SU-DHL-6 (cell line): ENCODE results near the gene ESRP2.

ENCODE experiments used
- H2AFZ ChIP-seq: fragments of 200-600 bp; sonication (generic); 2 replicates; pipeline ENCODE4 v1.6.1; 2014; ENCODE audit warnings: low read depth, mild to moderate bottlenecking, moderate library complexity, mixed read lengths, antibody characterized with exemption, low read length; ENCODE audit not compliant: severe bottlenecking
- H3F3A ChIP-seq: fragments of 200-600 bp; shearing (Covaris generic); 2 replicates; pipeline ENCODE4 v1.6.0; 2016; ENCODE audit warnings: antibody characterized with exemption, mild to moderate bottlenecking; ENCODE audit not compliant: insufficient read depth
- H3K27ac ChIP-seq: fragments of 200-600 bp; sonication (generic); 2 replicates; pipeline ENCODE4 v1.5.1; 2016; ENCODE audit warnings: low read depth, mild to moderate bottlenecking, low read length, moderate library complexity, mixed read lengths
- H3K27me3 ChIP-seq: fragments of 200-600 bp; sonication (generic), shearing (Covaris generic); 2 replicates; pipeline ENCODE4 v1.6.0; 2014; ENCODE audit warnings: mild to moderate bottlenecking, low read length
- H3K36me3 ChIP-seq: fragments of 200-600 bp; sonication (generic); 2 replicates; pipeline ENCODE4 v1.6.1; 2014; ENCODE audit warnings: mild to moderate bottlenecking, low read length, mixed read lengths
- H3K4me2 ChIP-seq: fragments of 300-600, 200-600 bp; shearing (Covaris generic), sonication (generic); 2 replicates; pipeline ENCODE4 v1.6.0; 2014; ENCODE audit warnings: low read length, low read depth, mild to moderate bottlenecking; ENCODE audit not compliant: poor library complexity, severe bottlenecking
- H3K4me3 ChIP-seq: fragments of 200-600 bp; sonication (generic); 2 replicates; pipeline ENCODE4 v1.5.1; 2014; ENCODE audit warnings: antibody characterized with exemption, low read length, mild to moderate bottlenecking, mixed read lengths; ENCODE audit not compliant: insufficient read depth, poor library complexity, severe bottlenecking
- H3K79me2 ChIP-seq: fragments of 200-600 bp; sonication (generic); 2 replicates; pipeline ENCODE4 v1.6.1; 2014; ENCODE audit warnings: mild to moderate bottlenecking, low read length, moderate library complexity; ENCODE audit not compliant: insufficient read depth
- H3K9ac ChIP-seq: fragments of 200-600 bp; sonication (generic); 2 replicates; pipeline ENCODE4 v1.7.0; 2014; ENCODE audit warnings: mild to moderate bottlenecking, low read length
- H3K9me2 ChIP-seq: fragments of 200-600 bp; sonication (generic); replicated peaks from 2 replicates; pipeline ENCODE4 v1.6.1; 2014; ENCODE audit warnings: low read length; ENCODE audit not compliant: insufficient read depth
- H3K9me3 ChIP-seq: fragments of 200-600 bp; sonication (generic); 2 replicates; pipeline ENCODE4 v1.6.1; 2014; ENCODE audit warnings: low read length, mixed read lengths; ENCODE audit not compliant: insufficient read depth
- H4K20me1 ChIP-seq: fragments of 200-600 bp; sonication (generic); 2 replicates; pipeline ENCODE4 v1.6.1; 2014; ENCODE audit warnings: low read depth, mild to moderate bottlenecking, antibody characterized with exemption, low read length, moderate library complexity, mixed read lengths
- CTCF ChIP-seq: fragments of 200-600 bp; sonication (generic); IDR thresholded peaks from one replicate; pipeline ENCODE4 v1.5.1; 2017; ENCODE audit warnings: antibody characterized with exemption, mild to moderate bottlenecking, low read length, moderate library complexity; ENCODE audit not compliant: insufficient read depth, poor library complexity, severe bottlenecking
- EZH2phosphoT487 ChIP-seq: fragments of 200-600 bp; sonication (generic), shearing (Covaris generic); conservative IDR thresholded peaks from 2 replicates; pipeline ENCODE4 v1.6.1; 2018; ENCODE audit warnings: mild to moderate bottlenecking, antibody characterized with exemption, low read length, moderate library complexity, mixed read lengths

Gene ESRP2

GRCh38 chr16:68186877-68187276, 49.0 kb downstream of the ESRP2 start:
- Histone ChIP-seq H3K9ac (no peak overlapping the region), H3K4me2 (no peak overlapping the region), H3K9me3 (no peaks in the 10 kb centered on the region), H3K27me3 (no peaks in the 10 kb centered on the region), H4K20me1 (no peaks in the 10 kb centered on the region), H3K27ac (no peak overlapping the region), H3K9me2 (no peaks in the 10 kb centered on the region), H3K4me3 (no peak overlapping the region), H3K79me2 (no peaks in the 10 kb centered on the region), H2AFZ (no peak overlapping the region), H3F3A (no peaks in the 10 kb centered on the region), H3K36me3 (peaks cover 15% of the 10 kb centered on the region; the same call in 1 of the 2 replicates)
- TF ChIP-seq EZH2phosphoT487, result no peak
- no peak for TF ChIP-seq CTCF

DNA sequence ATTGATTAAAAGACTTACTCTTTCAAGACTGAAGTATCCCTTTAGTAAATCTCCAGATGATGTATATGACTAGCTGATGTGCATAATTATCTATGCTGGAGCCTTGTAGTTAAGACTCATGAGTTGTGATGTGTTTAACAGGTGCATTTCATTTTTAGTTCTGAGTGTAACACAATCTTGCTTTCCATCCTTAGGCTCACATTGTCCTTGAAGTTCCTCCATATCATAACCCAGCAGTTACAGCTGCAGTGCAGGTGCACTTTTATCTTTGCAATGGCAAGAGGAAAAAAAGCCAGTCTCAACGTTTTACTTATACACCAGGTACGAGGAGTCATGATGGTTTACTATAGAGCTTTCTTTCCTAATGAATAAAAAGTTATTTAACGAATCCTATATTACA, 52.9 kb downstream of the ESRP2 start:
- no peak overlapping the region for H3K4me2 ChIP-seq
- H3K9me2 ChIP-seq, result no peaks in the 10 kb centered on the region
- no peaks in the 10 kb centered on the region for H3K9me3 ChIP-seq
- H3F3A ChIP-seq, result no peaks in the 10 kb centered on the region
- no peaks in the 10 kb centered on the region for H3K79me2 ChIP-seq
- H4K20me1 ChIP-seq, result no peaks in the 10 kb centered on the region
- no peak overlapping the region for H3K4me3 ChIP-seq
- H2AFZ ChIP-seq, result no peak overlapping the region
- H3K36me3 ChIP-seq, result peaks cover 13% of the 10 kb centered on the region; the same call in 1 of the 2 replicates
- H3K27me3 ChIP-seq, result no peaks in the 10 kb centered on the region
- no peak overlapping the region for H3K27ac ChIP-seq
- H3K9ac ChIP-seq, result no peak overlapping the region
- TF ChIP-seq EZH2phosphoT487, result no peak
- no peak for TF ChIP-seq CTCF

DNA sequence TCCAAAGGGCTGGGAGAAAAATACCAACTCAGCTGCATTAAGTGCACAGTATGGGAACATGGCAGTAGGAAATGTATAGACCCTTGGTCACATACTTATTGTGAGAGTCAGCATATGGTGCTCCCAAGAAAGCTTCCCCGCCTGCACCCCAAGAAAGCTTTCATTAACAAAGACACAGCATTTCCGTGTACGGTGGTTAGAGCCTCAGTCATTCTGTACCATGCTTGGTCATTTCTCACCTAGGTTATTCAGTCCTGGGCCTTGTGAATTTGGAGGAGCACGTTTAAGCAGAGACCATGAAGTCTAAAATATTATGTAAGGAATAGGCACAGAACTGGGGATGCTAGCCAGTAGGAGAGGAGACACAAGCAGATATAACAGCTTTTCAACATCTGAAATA, 56.1 kb downstream of the ESRP2 start:
- Histone ChIP-seq H3F3A (no peaks in the 10 kb centered on the region), H3K9me2 (no peaks in the 10 kb centered on the region), H3K36me3 (peaks cover 13% of the 10 kb centered on the region; the same call in 1 of the 2 replicates), H4K20me1 (no peaks in the 10 kb centered on the region), H3K4me2 (no peak overlapping the region), H3K27ac (no peak overlapping the region), H3K27me3 (no peaks in the 10 kb centered on the region), H2AFZ (no peak overlapping the region), H3K9ac (no peak overlapping the region), H3K9me3 (no peaks in the 10 kb centered on the region), H3K79me2 (no peaks in the 10 kb centered on the region), H3K4me3 (no peak overlapping the region)
- no peak for TF ChIP-seq EZH2phosphoT487
- no peak for TF ChIP-seq CTCF
